ENCODE measurements around the gene PRUNE2. TPM values are rescaled to one million over a fixed set of nuclear protein-coding genes. Genes with fewer than 3 reads are reported as not detected.

Gene PRUNE2
- total and polyA plus RNA-seq, 11 donors: 0.51 to 7.7 (median 1.4) TPM

DNA sequence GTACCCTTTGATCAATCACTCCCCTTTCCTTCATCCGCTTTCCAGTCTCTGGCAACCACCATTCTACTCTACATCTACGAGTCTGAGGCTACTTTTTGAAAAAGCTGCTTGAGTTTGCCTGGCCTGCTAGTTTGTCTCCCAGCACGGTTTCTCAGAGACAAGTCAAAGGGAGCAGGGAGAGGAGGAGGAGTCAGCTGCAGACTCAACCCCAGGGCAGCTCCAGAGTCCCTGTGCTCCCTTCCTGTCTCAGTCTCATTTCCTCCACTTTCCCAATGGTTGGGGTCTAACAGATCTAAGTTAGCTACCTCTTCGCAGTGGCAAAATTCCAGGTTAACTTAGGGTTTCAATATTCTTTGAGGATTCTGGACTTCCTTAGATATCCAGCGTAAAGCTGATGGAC is 221.7 kb downstream of the PRUNE2 start:
- TF ChIP-seq, protein P1, sequence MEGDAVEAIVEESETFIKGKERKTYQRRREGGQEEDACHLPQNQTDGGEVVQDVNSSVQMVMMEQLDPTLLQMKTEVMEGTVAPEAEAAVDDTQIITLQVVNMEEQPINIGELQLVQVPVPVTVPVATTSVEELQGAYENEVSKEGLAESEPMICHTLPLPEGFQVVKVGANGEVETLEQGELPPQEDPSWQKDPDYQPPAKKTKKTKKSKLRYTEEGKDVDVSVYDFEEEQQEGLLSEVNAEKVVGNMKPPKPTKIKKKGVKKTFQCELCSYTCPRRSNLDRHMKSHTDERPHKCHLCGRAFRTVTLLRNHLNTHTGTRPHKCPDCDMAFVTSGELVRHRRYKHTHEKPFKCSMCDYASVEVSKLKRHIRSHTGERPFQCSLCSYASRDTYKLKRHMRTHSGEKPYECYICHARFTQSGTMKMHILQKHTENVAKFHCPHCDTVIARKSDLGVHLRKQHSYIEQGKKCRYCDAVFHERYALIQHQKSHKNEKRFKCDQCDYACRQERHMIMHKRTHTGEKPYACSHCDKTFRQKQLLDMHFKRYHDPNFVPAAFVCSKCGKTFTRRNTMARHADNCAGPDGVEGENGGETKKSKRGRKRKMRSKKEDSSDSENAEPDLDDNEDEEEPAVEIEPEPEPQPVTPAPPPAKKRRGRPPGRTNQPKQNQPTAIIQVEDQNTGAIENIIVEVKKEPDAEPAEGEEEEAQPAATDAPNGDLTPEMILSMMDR (IDR thresholded peaks at IDR 0.05): no peak
- TF ChIP-seq POLR2A (IDR thresholded peaks at IDR 0.05): no peak
- ATAC-seq (no peak), DNase-seq (no peak)
- no peak overlapping the region for H3K27ac ChIP-seq
- H3K9me3 ChIP-seq: peaks cover 0 to 5% (median 0%) of the 10 kb centered on the region in 12 donors
- no peaks in the 10 kb centered on the region for H3K36me3 ChIP-seq
- intact Hi-C loops (cut with DNase I): no loop called here
- H3K4me3 ChIP-seq: no peak overlapping the region
- WGBS, 4 donors: 66 to 72% (median 71%) methylated on average over 5 of the region's 5 CpGs
- peaks cover 0 to 19% (median 0%) of the 10 kb centered on the region in 12 donors for H3K4me1 ChIP-seq
- H3K27me3 ChIP-seq: no peaks in the 10 kb centered on the region

DNA sequence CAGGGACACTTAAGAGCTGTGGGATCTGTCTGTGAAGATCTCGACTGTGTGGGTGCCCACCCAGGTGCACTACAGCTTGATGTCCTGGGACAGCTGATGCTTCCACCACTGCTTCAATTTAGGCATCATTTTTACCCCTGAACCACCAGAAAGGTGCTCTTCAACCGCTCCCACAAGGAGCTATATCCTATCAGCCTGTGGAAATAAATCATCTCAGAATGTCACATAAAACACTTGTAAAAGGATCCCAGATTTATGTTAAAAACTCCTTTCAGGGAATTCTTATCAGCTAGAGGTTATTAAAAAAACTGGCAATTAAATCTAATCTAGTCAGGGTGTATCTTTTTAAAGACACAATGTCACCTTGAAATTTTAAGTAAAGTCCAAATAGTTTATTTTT is 224.4 kb downstream of the PRUNE2 start:
- no peak for ATAC-seq
- no peaks in the 10 kb centered on the region for H3K27me3 ChIP-seq
- no peaks in the 10 kb centered on the region for H3K36me3 ChIP-seq
- no peak overlapping the region for H3K27ac ChIP-seq
- no peak overlapping the region for H3K4me3 ChIP-seq
- H3K9me3 ChIP-seq: peaks cover 0 to 7% (median 0%) of the 10 kb centered on the region in 12 donors
- intact Hi-C loops (cut with DNase I): no loop called here
- WGBS, 4 donors: 49 to 59% (median 56%) methylated on average over 2 of the region's 2 CpGs
- peaks cover 0 to 5% (median 0%) of the 10 kb centered on the region in 12 donors for H3K4me1 ChIP-seq
- TF ChIP-seq, protein P1 (IDR thresholded peaks at IDR 0.05): no peak
- no peak for TF ChIP-seq POLR2A (IDR thresholded peaks at IDR 0.05)
- no peak for DNase-seq

DNA sequence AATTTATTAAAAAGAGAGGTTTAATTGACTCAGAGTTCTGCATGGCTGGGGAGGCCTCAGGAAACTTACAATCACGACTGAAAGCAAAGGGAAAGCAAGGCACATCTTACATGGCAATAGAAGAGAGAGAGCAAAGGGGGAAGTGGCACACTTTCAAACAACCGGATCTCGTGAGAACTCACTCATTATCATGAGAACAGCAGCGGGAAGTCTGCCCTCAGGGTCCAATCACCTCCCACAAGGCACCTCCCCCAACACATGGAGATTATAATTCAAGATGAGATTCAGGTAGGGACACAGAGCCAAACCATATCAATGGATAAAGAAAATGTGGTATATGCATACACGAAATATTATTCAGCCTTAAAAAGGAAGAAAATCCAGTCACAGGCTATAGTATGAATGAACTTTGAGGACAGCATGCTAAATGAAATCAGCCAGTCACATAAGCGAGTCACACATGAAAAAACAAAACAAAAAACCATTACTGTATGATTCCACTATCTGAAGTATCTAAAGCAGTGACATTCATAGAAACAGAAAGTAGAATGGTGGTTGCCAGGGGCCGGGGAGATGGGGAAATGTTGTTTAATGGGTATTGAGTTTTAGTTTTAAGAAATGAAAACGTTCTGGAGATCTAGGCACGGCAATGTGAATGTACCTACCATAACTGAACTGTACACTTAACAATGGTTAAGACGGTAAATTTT is 225.0 kb downstream of the PRUNE2 start:
- Histone ChIP-seq H3K36me3 (no peaks in the 10 kb centered on the region), H3K4me1 (peaks cover 0 to 5% (median 0%) of the 10 kb centered on the region in 12 donors), H3K4me3 (no peak overlapping the region), H3K27ac (no peak overlapping the region), H3K9me3 (peaks cover 0 to 7% (median 0%) of the 10 kb centered on the region in 12 donors), H3K27me3 (no peaks in the 10 kb centered on the region)
- 83 to 89% (median 86%) methylated on average over 10 of the region's 10 CpGs for WGBS, 4 donors
- no peak for TF ChIP-seq POLR2A (IDR thresholded peaks at IDR 0.05)
- TF ChIP-seq, protein P1 (IDR thresholded peaks at IDR 0.05): no peak
- ATAC-seq (no peak), DNase-seq (no peak)
- intact Hi-C loops (cut with DNase I): no loop called here

DNA sequence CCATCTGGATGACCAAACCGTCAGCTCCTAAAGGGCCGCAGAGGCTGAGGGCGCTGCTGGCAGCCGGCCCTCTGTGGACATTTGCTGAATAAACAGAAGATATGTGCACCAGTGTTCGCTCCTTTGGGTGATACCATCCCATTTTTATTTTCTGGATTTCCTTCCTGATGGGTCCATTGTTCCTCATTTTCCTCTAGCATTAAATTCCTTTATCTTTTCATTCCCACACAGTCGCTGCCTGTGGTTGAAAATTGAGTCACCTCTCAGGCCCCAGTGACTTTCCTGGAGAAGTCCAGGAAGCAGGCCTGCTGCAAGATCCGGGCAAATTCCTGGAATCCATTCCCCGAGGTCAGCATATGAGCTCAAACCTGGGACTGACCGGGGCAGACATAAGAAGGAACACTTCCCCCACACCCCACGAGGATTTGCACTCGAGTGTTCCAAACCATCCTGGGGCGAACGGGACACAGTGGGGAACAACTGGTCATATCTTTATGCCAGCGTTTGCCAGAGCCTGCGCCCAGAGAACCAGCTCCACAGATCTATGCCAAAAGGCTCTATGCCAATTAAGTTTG is 228.3 kb downstream of the PRUNE2 start:
- ATAC-seq (peak in 2 of 4 donors; percentile 20 to 61), DNase-seq (no peak)
- Histone ChIP-seq H3K27ac (peak overlapping the region in 2 of 12 donors; percentile 5 to 7), H3K4me3 (no peak overlapping the region), H3K4me1 (peaks cover 0 to 5% (median 0%) of the 10 kb centered on the region in 12 donors), H3K27me3 (no peaks in the 10 kb centered on the region), H3K9me3 (peaks cover 0 to 7% (median 0%) of the 10 kb centered on the region in 12 donors), H3K36me3 (no peaks in the 10 kb centered on the region)
- WGBS, 4 donors: 53 to 63% (median 62%) methylated on average over 14 to 15 of the region's 15 CpGs
- TF ChIP-seq POLR2A (IDR thresholded peaks at IDR 0.05): no peak
- TF ChIP-seq, protein P1 (IDR thresholded peaks at IDR 0.05): no peak
- intact Hi-C loops (cut with DNase I): no loop called here

Data from heart left ventricle (tissue), 16 donors.